A673 (cell line): ENCODE data around the gene TMEM121B. TPM values are rescaled to one million over a fixed set of nuclear protein-coding genes. Genes with fewer than 3 reads are reported as not detected.

Source experiments
- BruUV-seq: library from RNA; stranded (reverse); fragments of 400-500 nt; replicated peaks from 2 replicates; lab custom pipeline; 2021; lab: Mats Ljungman, UMichigan
- CTCF ChIA-PET: fragments of 300-600 bp; sonication (Branson Sonifier 250); formaldehyde crosslinking; loops from one replicate; lab custom pipeline; 2022; ENCODE audit warnings: antibody characterized with exemption; lab: Charles Lee
- POLR2A ChIA-PET: fragments of 300-600 bp; sonication (Branson Sonifier 250); formaldehyde crosslinking; loops from one replicate; lab custom pipeline; 2022; ENCODE audit warnings: antibody characterized with exemption; ENCODE audit not compliant: low non-redundant PET; lab: Charles Lee
- DNase-seq: peaks from one replicate; pipeline ENCODE4 v3.0.0-alpha.2; 2015; ENCODE audit warnings: low spot score
- H3K27ac ChIP-seq: fragments of 200-600 bp; sonication (generic); 2 replicates; pipeline ENCODE4 v1.5.1; 2016; ENCODE audit warnings: mixed run types, low read depth, mild to moderate bottlenecking, mixed read lengths, antibody characterized with exemption, low read length; ENCODE audit not compliant: poor library complexity, severe bottlenecking
- H3K27me3 ChIP-seq: fragments of 200-600 bp; sonication (generic); replicated peaks from 2 replicates; pipeline ENCODE4 v1.6.1; 2017; ENCODE audit warnings: mixed run types, low read depth, mild to moderate bottlenecking, mixed read lengths, antibody characterized with exemption, low read length; ENCODE audit not compliant: insufficient read depth, poor library complexity
- H3K36me3 ChIP-seq: fragments of 200-600 bp; sonication (generic); 2 replicates; pipeline ENCODE4 v1.6.1; 2016; ENCODE audit warnings: mixed run types, mild to moderate bottlenecking, mixed read lengths, antibody characterized with exemption, low read length; ENCODE audit not compliant: insufficient read depth, poor library complexity, severe bottlenecking
- H3K4me1 ChIP-seq: fragments of 200-600 bp; sonication (generic); 2 replicates; pipeline ENCODE4 v1.6.1; 2017; ENCODE audit warnings: mixed run types, mild to moderate bottlenecking, mixed read lengths, antibody characterized with exemption, low read length; ENCODE audit not compliant: insufficient read depth, poor library complexity, severe bottlenecking
- H3K4me3 ChIP-seq: fragments of 200-600 bp; sonication (generic); 2 replicates; pipeline ENCODE4 v1.5.1; 2016; ENCODE audit warnings: low read depth, mixed run types, mild to moderate bottlenecking, mixed read lengths, low read length; ENCODE audit not compliant: poor library complexity, severe bottlenecking
- H3K9me3 ChIP-seq: fragments of 200-600 bp; sonication (generic); 2 replicates; pipeline ENCODE4 v1.6.1; 2016; ENCODE audit warnings: mixed run types, low read depth, mild to moderate bottlenecking, mixed read lengths, antibody characterized with exemption, low read length; ENCODE audit not compliant: poor library complexity, severe bottlenecking
- EZH2 ChIP-seq: fragments of 200-600 bp; sonication (generic); IDR thresholded peaks from 2 replicates; pipeline ENCODE4 v1.6.1; 2017; ENCODE audit warnings: borderline replicate concordance, low read depth, mild to moderate bottlenecking, mixed read lengths, antibody characterized with exemption, low read length; ENCODE audit not compliant: poor library complexity, severe bottlenecking
- intact Hi-C: fragments of 100-400 bp; cut with micrococcal nuclease; formaldehyde crosslinking; loops from one replicate; pipeline ENCODE4 v1.10.0; 2022; ENCODE audit not compliant: unreplicated experiment
- total RNA-seq: library from RNA; stranded (reverse); gene quantifications from 2 replicates; pipeline ENCODE4 v1.2.3, GENCODE V29; 2021
- TF ChIP-seq, protein P1 (sequence below): fragments of 300-800, 200-600 bp; sonication (generic); conservative IDR thresholded peaks from 2 replicates; pipeline ENCODE4 v1.5.1; 2017; ENCODE audit warnings: low read depth, mild to moderate bottlenecking, antibody characterized with exemption, low read length, moderate library complexity, mixed read lengths

Gene TMEM121B
- total RNA-seq, 1 experiment from 2014 or later: 2.5 TPM

DNA sequence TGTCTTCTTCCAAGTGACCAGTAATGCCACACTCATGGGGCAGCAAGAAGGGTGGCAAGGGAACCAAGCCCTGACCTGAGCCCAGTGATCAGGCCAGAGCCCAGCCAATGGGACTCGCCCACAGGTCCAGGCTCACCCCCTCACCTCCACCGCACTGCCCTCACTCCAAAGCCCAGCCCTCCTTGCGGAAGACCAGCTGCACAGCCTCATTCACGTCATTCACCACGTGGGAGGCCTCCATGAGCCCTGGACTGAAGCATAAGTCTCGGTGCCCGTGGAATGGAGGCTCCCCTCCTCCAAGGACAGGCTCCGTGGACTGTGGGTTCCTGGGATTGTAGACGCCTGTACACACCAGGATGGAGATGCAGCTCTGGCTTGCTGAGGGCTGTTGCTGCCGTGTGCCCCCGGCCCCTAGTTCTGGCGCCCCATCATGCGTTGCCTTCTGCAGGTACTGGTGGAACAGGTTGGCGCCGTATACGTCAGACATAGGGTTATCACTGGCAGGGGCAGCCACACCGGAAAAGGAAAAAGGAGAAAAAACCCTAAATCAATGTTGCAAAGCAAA, 16.8 kb upstream of the TMEM121B start:
- ChIA-PET POLR2A (no interaction called here), CTCF (no interaction called here)
- Histone ChIP-seq H3K27ac (no peak overlapping the region), H3K9me3 (no peaks in the 10 kb centered on the region), H3K4me3 (no peak overlapping the region), H3K36me3 (peaks cover 39% of the 10 kb centered on the region), H3K27me3 (no peaks in the 10 kb centered on the region), H3K4me1 (no peaks in the 10 kb centered on the region)
- TF ChIP-seq, protein P1, sequence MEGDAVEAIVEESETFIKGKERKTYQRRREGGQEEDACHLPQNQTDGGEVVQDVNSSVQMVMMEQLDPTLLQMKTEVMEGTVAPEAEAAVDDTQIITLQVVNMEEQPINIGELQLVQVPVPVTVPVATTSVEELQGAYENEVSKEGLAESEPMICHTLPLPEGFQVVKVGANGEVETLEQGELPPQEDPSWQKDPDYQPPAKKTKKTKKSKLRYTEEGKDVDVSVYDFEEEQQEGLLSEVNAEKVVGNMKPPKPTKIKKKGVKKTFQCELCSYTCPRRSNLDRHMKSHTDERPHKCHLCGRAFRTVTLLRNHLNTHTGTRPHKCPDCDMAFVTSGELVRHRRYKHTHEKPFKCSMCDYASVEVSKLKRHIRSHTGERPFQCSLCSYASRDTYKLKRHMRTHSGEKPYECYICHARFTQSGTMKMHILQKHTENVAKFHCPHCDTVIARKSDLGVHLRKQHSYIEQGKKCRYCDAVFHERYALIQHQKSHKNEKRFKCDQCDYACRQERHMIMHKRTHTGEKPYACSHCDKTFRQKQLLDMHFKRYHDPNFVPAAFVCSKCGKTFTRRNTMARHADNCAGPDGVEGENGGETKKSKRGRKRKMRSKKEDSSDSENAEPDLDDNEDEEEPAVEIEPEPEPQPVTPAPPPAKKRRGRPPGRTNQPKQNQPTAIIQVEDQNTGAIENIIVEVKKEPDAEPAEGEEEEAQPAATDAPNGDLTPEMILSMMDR: no peak
- intact Hi-C loops: no loop called here
- no peak for DNase-seq
- BruUV-seq: TSS peak; percentile 58

DNA sequence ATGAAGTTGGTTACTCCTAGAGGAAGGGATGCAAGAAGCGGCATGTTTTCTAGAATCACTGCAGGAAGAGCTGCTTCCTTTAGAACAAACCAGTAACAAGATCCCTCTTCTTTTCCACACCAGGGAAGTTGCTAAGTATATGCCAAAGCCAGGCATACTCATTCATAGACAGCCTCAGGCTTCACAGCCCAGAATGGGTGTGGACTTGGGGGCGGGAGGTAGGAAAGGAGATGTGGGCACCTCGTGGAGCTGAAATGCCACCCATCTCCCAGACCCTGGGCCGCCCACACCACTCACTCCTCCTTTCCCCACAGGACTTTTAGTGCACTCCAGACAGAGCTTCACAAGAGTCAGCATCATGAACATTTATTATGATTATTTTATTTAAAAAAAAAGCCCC, 16.0 kb upstream of the TMEM121B start:
- CTCF ChIA-PET: no interaction called here
- POLR2A ChIA-PET: no interaction called here

DNA sequence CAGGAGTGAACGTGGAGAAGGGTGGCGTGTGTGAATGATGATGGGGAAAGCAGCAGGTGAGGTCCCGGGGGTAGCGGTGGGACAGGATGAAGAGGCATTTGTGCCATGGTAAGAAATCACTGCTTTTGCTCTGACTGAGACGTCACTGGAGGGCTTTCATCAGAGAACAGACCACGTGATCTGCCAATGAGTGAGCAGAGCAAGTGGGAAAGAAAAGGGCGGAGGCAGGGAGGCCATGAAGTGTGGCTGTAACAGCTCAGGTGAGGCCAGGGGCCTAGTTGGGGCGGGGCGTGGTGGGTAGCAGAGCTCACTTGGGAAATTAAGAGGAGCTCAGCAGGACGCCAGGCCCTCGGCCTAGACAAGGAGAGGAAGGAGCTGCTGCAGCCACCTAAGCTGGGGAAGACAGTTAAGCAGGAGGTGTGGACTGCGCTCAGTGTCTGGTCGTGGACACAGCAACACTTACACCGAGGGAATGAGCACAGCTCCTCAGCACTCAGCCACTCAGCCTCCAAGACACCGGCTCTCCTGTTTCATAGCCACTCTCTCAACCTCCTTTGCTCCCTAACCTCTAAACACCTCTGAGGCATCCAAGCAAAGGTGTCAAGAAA, 14.1 kb upstream of the TMEM121B start:
- ChIA-PET CTCF (no interaction called here), POLR2A (interaction anchor here (0.6 kb wide), 1 partner anchor 186 kb away, joined by 3 read pairs; no protein-coding TSS in a partner anchor)

More for the DNA sequence above, 16.0 kb upstream of the TMEM121B start:
- no peak overlapping the region for H3K27ac ChIP-seq
- DNase-seq: no peak
- no peak overlapping the region for H3K4me3 ChIP-seq
- H3K27me3 ChIP-seq: no peaks in the 10 kb centered on the region
- no peaks in the 10 kb centered on the region for H3K4me1 ChIP-seq
- BruUV-seq: no TSS peak
- intact Hi-C loops: no loop called here
- TF ChIP-seq, protein P1: no peak
- H3K36me3 ChIP-seq: peaks cover 31% of the 10 kb centered on the region
- no peaks in the 10 kb centered on the region for H3K9me3 ChIP-seq

More for the DNA sequence above, 14.1 kb upstream of the TMEM121B start:
- Histone ChIP-seq H3K4me3 (no peak overlapping the region), H3K9me3 (no peaks in the 10 kb centered on the region), H3K27me3 (no peaks in the 10 kb centered on the region), H3K4me1 (no peaks in the 10 kb centered on the region), H3K27ac (no peak overlapping the region), H3K36me3 (peaks cover 13% of the 10 kb centered on the region)
- no peak for TF ChIP-seq EZH2
- TF ChIP-seq, protein P1: no peak
- no peak for DNase-seq
- intact Hi-C loops: no loop called here
- no TSS peak for BruUV-seq
